HepG2 (cell line): Measurements from ENCODE around the gene PCYT2. TPM values are rescaled to one million over a fixed set of nuclear protein-coding genes. Genes with fewer than 3 reads are reported as not detected.

Source experiments
- AGO2 ChIP-seq: fragments of 200-400 bp; formaldehyde crosslinking; optimal IDR thresholded peaks from 2 replicates; pipeline ENCODE3; 2017; ENCODE audit warnings: mild to moderate bottlenecking, low read depth, low read length, moderate library complexity
- ETV6 ChIP-seq: sonication (generic); formaldehyde crosslinking; conservative IDR thresholded peaks from 2 replicates; pipeline ENCODE4 v1.4.0; 2020; ENCODE audit warnings: missing genetic modification reagents
- FIP1L1 ChIP-seq: fragments of 200-400 bp; formaldehyde crosslinking; IDR thresholded peaks from 2 replicates; pipeline ENCODE4 v1.6.1; 2018; ENCODE audit warnings: low read depth, mild to moderate bottlenecking, low read length, moderate library complexity, borderline replicate concordance; ENCODE audit not compliant: insufficient read depth
- IKZF4 ChIP-seq: sonication (generic); formaldehyde crosslinking; IDR thresholded peaks from 2 replicates; pipeline ENCODE4 v1.5.1; 2020; ENCODE audit warnings: borderline replicate concordance, mild to moderate bottlenecking, low read depth, missing genetic modification reagents; ENCODE audit errors: not compliant biosample characterization
- MBD4 ChIP-seq: IDR thresholded peaks from 2 replicates; pipeline ENCODE4 v1.6.1; 2012; ENCODE audit warnings: low read length, inconsistent platforms, borderline replicate concordance
- MIER3 ChIP-seq: IDR thresholded peaks from 2 replicates; pipeline ENCODE4 v1.6.1; 2016; ENCODE audit warnings: missing compliant biosample characterization, borderline replicate concordance
- MTF2 ChIP-seq: sonication (generic); formaldehyde crosslinking; IDR thresholded peaks from 2 replicates; pipeline ENCODE4 v1.5.0; 2020; ENCODE audit warnings: missing genetic modification reagents, borderline replicate concordance
- NCOA2 ChIP-seq: sonication (generic); formaldehyde crosslinking; IDR thresholded peaks from 2 replicates; pipeline ENCODE4 v1.8.0; 2022; ENCODE audit warnings: inconsistent platforms
- NFE2L2 ChIP-seq: fragments of 150-350 bp; IDR thresholded peaks from 2 replicates; pipeline ENCODE4 v1.6.1; 2014; ENCODE audit warnings: low read length
- POLR2A ChIP-seq, 2 experiments: IDR thresholded peaks; 2 replicates each; pipeline ENCODE4 v1.6.1; 2011; ENCODE audit warnings: low read depth in 2 of 2, low read length in 2 of 2, mild to moderate bottlenecking in 1 of 2, moderate library complexity in 1 of 2; ENCODE audit not compliant: insufficient read depth in 1 of 2
- RXRB ChIP-seq: IDR thresholded peaks from 2 replicates; pipeline ENCODE4 v1.6.1; 2016; ENCODE audit warnings: borderline replicate concordance, missing genetic modification reagents, missing compliant biosample characterization
- SRSF9 ChIP-seq: fragments of 200-400 bp; formaldehyde crosslinking; IDR thresholded peaks from 2 replicates; pipeline ENCODE4 v1.6.1; 2018; ENCODE audit warnings: borderline replicate concordance, mild to moderate bottlenecking, low read depth, low read length; ENCODE audit not compliant: insufficient read depth, poor library complexity, severe bottlenecking
- TCF12 ChIP-seq, 2 experiments: fragments of 450-650 bp in 1 of 2; sonication (generic) in 1 of 2; formaldehyde crosslinking in 1 of 2; IDR thresholded peaks; 2 replicates each; pipeline versions ENCODE4 v1.6.1 to v1.8.0; 2017 to 2022; ENCODE audit warnings: antibody characterized with exemption in 1 of 2, mild to moderate bottlenecking in 1 of 2, missing genetic modification reagents in 1 of 2, moderate library complexity in 1 of 2
- TIGD3 ChIP-seq: sonication (generic); formaldehyde crosslinking; IDR thresholded peaks from 2 replicates; pipeline ENCODE4 v1.5.1; 2020; ENCODE audit warnings: mild to moderate bottlenecking, missing genetic modification reagents, borderline replicate concordance
- ZBTB49 ChIP-seq: sonication (generic); formaldehyde crosslinking; IDR thresholded peaks from 2 replicates; pipeline ENCODE4 v1.4.0; 2020; ENCODE audit warnings: missing genetic modification reagents, borderline replicate concordance
- ZFP37 ChIP-seq: sonication (generic); formaldehyde crosslinking; IDR thresholded peaks from 2 replicates; pipeline ENCODE4 v1.4.0; 2020; ENCODE audit warnings: missing genetic modification reagents, borderline replicate concordance
- ZNF17 ChIP-seq: sonication (generic); formaldehyde crosslinking; IDR thresholded peaks from 2 replicates; pipeline ENCODE4 v1.5.0; 2020; ENCODE audit warnings: mild to moderate bottlenecking, missing genetic modification reagents
- ZNF33B ChIP-seq: sonication (generic); formaldehyde crosslinking; IDR thresholded peaks from 2 replicates; pipeline ENCODE4 v1.5.1; 2020; ENCODE audit warnings: mild to moderate bottlenecking, missing genetic modification reagents
- ZNF75D ChIP-seq: sonication (generic); formaldehyde crosslinking; IDR thresholded peaks from 2 replicates; pipeline ENCODE4 v1.8.1; 2023; ENCODE audit warnings: missing genetic modification reagents, mild to moderate bottlenecking, borderline replicate concordance
- polyA plus RNA-seq, 8 experiments: library from polyadenylated mRNA; depleted of rRNA in 3 of 8; stranded (reverse) in 7 of 8; unstranded in 1 of 8; fragments of >200 nt; fragmentation: Illumina TruSeq in 4 of 8; extraction: Trizol in 4 of 8; gene quantifications; 2 replicates each; pipeline versions ENCODE4 v1.2.1 to v1.2.3, GENCODE V29; 2011 to 2016; ENCODE audit warnings: low read depth in 4 of 8, missing spikeins in 1 of 8, mixed read lengths in 1 of 8; ENCODE audit not compliant: insufficient read depth in 1 of 8
- total RNA-seq, 5 experiments: library from RNA; depleted of rRNA; stranded (reverse); fragments of >200 nt; fragmentation: Illumina TruSeq; extraction: Trizol; gene quantifications; 2 replicates each; pipeline ENCODE4 v1.2.3, GENCODE V29; 2016; ENCODE audit warnings: low read depth in 1 of 5
- TF ChIP-seq, protein P1 (sequence below), 2 experiments: sonication (generic) in 1 of 2; formaldehyde crosslinking in 1 of 2; IDR thresholded peaks; 2 replicates each; pipeline versions ENCODE4 v1.4.0 to v1.6.1; 2016 to 2020; ENCODE audit warnings: borderline replicate concordance in 1 of 2, low read depth in 1 of 2, mild to moderate bottlenecking in 1 of 2, missing genetic modification reagents in 1 of 2

Gene PCYT2
- total and polyA plus RNA-seq, 2 of the 13 experiments (the other 11 are each of a cell fraction or from before 2014, with no cell fraction given): 147 to 297 TPM

DNA sequence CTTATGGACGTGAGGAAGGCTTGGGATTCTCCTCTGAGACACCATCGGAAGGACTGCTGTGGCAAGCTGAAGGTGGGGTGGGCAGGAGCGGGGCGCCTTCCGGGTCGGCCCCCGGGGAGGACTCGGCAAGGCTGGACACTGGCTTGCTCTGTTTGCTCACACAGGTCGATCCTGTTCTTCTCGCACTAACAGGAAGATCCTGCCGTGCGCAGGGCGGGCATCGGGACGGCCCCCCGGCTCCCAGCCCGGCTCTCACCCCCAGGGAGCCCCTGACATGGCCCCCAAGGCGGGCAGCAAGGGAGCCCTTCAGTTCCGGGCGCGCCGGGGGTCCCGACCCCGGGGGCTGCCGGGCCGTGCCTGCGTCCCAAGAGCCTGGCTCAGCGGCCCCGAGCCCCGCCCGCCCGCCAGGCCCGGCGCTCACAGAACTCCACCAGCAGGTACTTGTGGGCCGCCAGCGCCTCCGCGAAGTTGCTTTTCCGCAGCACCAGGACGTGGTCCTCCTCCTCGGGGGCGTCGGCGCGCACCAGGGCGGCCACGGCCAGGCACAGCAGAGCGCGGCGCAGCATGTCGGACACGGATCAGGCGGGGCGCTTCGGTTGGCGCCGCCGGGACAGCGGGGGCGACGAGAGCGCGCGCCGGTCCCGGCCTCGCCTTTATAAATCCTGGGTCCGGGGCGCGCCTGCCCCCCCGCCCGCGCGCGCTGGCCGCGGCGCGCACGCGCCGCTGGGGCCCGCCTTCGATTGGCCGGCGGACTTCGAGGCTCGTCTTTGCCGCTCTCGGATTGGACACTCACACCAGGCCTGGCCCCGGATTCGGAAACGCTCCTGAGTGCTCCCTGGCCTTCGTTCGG lies 51.1 kb downstream of the PCYT2 start, which contains the start of gene P4HB (continued):
- TF ChIP-seq AGO2: peak; percentile 92
- no peak for TF ChIP-seq FIP1L1
- no peak for TF ChIP-seq TCF12 (IDR thresholded peaks at IDR 0.05)
- TF ChIP-seq TCF12 (CRISPR knock-in tag; IDR thresholded peaks at IDR 0.05): no peak
- TF ChIP-seq ETV6 (CRISPR knock-in tag): peak; percentile 81; the same call in 1 of the 2 replicates
- no peak for TF ChIP-seq MBD4
- no peak for TF ChIP-seq SRSF9
- no peak for TF ChIP-seq ZBTB49 (CRISPR knock-in tag)
- TF ChIP-seq ZNF33B (CRISPR knock-in tag): no peak; the same call in 1 of the 2 replicates
- no peak for TF ChIP-seq MTF2 (CRISPR knock-in tag)
- TF ChIP-seq POLR2A (IDR thresholded peaks at IDR 0.05; ENCODE audit: insufficient read depth in 1 of 2, low read depth in 2 of 2, low read length in 2 of 2): peak in 1 of 2 experiments; percentile 97; a peak in 2 of 4 replicates
- no peak for TF ChIP-seq ZNF17 (CRISPR knock-in tag)
- TF ChIP-seq, protein P1, sequence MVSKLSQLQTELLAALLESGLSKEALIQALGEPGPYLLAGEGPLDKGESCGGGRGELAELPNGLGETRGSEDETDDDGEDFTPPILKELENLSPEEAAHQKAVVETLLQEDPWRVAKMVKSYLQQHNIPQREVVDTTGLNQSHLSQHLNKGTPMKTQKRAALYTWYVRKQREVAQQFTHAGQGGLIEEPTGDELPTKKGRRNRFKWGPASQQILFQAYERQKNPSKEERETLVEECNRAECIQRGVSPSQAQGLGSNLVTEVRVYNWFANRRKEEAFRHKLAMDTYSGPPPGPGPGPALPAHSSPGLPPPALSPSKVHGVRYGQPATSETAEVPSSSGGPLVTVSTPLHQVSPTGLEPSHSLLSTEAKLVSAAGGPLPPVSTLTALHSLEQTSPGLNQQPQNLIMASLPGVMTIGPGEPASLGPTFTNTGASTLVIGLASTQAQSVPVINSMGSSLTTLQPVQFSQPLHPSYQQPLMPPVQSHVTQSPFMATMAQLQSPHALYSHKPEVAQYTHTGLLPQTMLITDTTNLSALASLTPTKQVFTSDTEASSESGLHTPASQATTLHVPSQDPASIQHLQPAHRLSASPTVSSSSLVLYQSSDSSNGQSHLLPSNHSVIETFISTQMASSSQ (IDR thresholded peaks at IDR 0.05; ENCODE audit: low read depth): no peak
- TF ChIP-seq, protein P1 (CRISPR knock-in tag; IDR thresholded peaks at IDR 0.05; ENCODE audit: borderline replicate concordance): no peak
- no peak for TF ChIP-seq ZNF75D
- no peak for TF ChIP-seq NFE2L2
- no peak; the same call in 1 of the 2 replicates for TF ChIP-seq NCOA2
- TF ChIP-seq ZFP37 (CRISPR knock-in tag): no peak
- TF ChIP-seq TIGD3 (CRISPR knock-in tag): no peak
- TF ChIP-seq IKZF4 (CRISPR knock-in tag): peak; percentile 86
- no peak for TF ChIP-seq RXRB (CRISPR knock-in tag)
- TF ChIP-seq MIER3: no peak; the same call in 1 of the 2 replicates
